Measurements from ENCODE around the gene SLC41A3.
"Not testable (repeated sequence)": the region's sequence is repeated elsewhere in the genome, so short reads cannot be mapped to it uniquely, and the experiment has no call there.

Gene SLC41A3

GRCh38 chr3:125990253-125990970 is 93.5 kb downstream of the SLC41A3 start:
- no CpG with 5 or more reads among the region's 52 CpGs for WGBS (ENCODE audit: extremely low coverage, insufficient coverage, low lambda C conversion rate)
- no peak overlapping the region for H3K23ac ChIP-seq (ENCODE audit: low read length)
- peak overlapping the region; percentile 18 for H2BK120ac ChIP-seq (ENCODE audit: low read depth, low read length)
- no peaks in the 10 kb centered on the region for H3K79me1 ChIP-seq (ENCODE audit: low read length)
- no peak overlapping the region for H4K5ac ChIP-seq (ENCODE audit: low read length)
- H2AK5ac ChIP-seq (ENCODE audit: low read length), result no peak overlapping the region
- no peak overlapping the region for H2BK5ac ChIP-seq (ENCODE audit: low read length)
- H3K18ac ChIP-seq (ENCODE audit: low read length), result peak overlapping the region; percentile 87
- no peaks in the 10 kb centered on the region for H3K79me2 ChIP-seq (ENCODE audit: control insufficient read depth, insufficient read depth, low read length)
- peak overlapping the region; percentile 70 for H3K4ac ChIP-seq (ENCODE audit: low read depth, low read length)
- peak overlapping the region; percentile 72 for H3K9ac ChIP-seq (ENCODE audit: low read length)
- H3K27me3 ChIP-seq (ENCODE audit: insufficient read depth, low read length, poor library complexity), result no peaks in the 10 kb centered on the region
- H2BK15ac ChIP-seq (replicated peaks; ENCODE audit: low read depth), result no peak overlapping the region
- H3K27ac ChIP-seq (ENCODE audit: low read depth, low read length), result peak overlapping the region; percentile 8
- no peaks in the 10 kb centered on the region for H3K4me1 ChIP-seq (ENCODE audit: control insufficient read depth, low read depth, low read length)
- H3K4me2 ChIP-seq (ENCODE audit: low read length), result peak overlapping the region; percentile 40
- H3K36me3 ChIP-seq (ENCODE audit: control insufficient read depth, insufficient read depth, low read length), result no peaks in the 10 kb centered on the region
- peak overlapping the region; percentile 39 for H4K8ac ChIP-seq (ENCODE audit: low read depth, low read length)
- H3K56ac ChIP-seq (ENCODE audit: low read length), result peak overlapping the region; percentile 78
- peak overlapping the region; percentile 62 for H3K4me3 ChIP-seq (ENCODE audit: low read length)
- DNase-seq, result peak; percentile 94

DNA sequence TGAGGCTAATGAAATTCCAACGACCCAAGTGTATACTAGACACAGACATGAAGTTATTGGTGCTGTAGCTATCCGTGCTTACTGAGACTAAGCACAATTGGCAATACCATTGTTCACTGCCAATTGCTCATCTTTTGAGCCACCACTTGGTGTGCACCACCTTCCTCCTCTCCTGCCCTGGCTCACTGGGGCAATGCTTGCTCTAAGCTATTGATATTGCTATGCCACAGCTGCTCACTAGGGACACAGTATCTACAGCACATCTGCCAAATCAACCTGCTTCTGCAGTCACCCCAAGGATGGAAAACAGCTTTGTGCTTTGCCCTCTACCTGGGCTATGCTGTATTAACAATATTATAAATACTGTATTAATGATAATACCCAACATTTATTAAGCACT is 99.0 kb downstream of the SLC41A3 start:
- not testable (repeated sequence) for H2AK5ac ChIP-seq (ENCODE audit: low read length); H3K4me3 ChIP-seq (ENCODE audit: low read length); DNase-seq; H2BK5ac ChIP-seq (ENCODE audit: low read length); H3K23ac ChIP-seq (ENCODE audit: low read length); H3K56ac ChIP-seq (ENCODE audit: low read length); H3K4me1 ChIP-seq (ENCODE audit: control insufficient read depth, low read depth, low read length); H3K79me2 ChIP-seq (ENCODE audit: control insufficient read depth, insufficient read depth, low read length); H3K4ac ChIP-seq (ENCODE audit: low read depth, low read length); H3K18ac ChIP-seq (ENCODE audit: low read length); H2BK15ac ChIP-seq (replicated peaks; ENCODE audit: low read depth); H3K4me2 ChIP-seq (ENCODE audit: low read length); H3K27me3 ChIP-seq (ENCODE audit: insufficient read depth, low read length, poor library complexity); H4K8ac ChIP-seq (ENCODE audit: low read depth, low read length); H2BK120ac ChIP-seq (ENCODE audit: low read depth, low read length); H3K36me3 ChIP-seq (ENCODE audit: control insufficient read depth, insufficient read depth, low read length); H3K9ac ChIP-seq (ENCODE audit: low read length); H4K5ac ChIP-seq (ENCODE audit: low read length); H3K27ac ChIP-seq (ENCODE audit: low read depth, low read length); H3K79me1 ChIP-seq (ENCODE audit: low read length)
- no CpG with 5 or more reads among the region's 2 CpGs for whole genome bisulfite sequencing (ENCODE audit: extremely low coverage, insufficient coverage, low lambda C conversion rate)

GRCh38 chr3:125977104-125977503 is 106.8 kb downstream of the SLC41A3 start:
- not testable (repeated sequence) for H3K18ac ChIP-seq (ENCODE audit: low read length); H2AK5ac ChIP-seq (ENCODE audit: low read length); H3K79me2 ChIP-seq (ENCODE audit: control insufficient read depth, insufficient read depth, low read length); H3K4ac ChIP-seq (ENCODE audit: low read depth, low read length); H2BK120ac ChIP-seq (ENCODE audit: low read depth, low read length); H3K4me1 ChIP-seq (ENCODE audit: control insufficient read depth, low read depth, low read length); H4K5ac ChIP-seq (ENCODE audit: low read length); H3K23ac ChIP-seq (ENCODE audit: low read length); H3K79me1 ChIP-seq (ENCODE audit: low read length); H4K8ac ChIP-seq (ENCODE audit: low read depth, low read length); H3K27me3 ChIP-seq (ENCODE audit: insufficient read depth, low read length, poor library complexity); H3K9ac ChIP-seq (ENCODE audit: low read length); DNase-seq; H3K56ac ChIP-seq (ENCODE audit: low read length); H3K27ac ChIP-seq (ENCODE audit: low read depth, low read length); H2BK15ac ChIP-seq (replicated peaks; ENCODE audit: low read depth); H3K36me3 ChIP-seq (ENCODE audit: control insufficient read depth, insufficient read depth, low read length); H2BK5ac ChIP-seq (ENCODE audit: low read length); H3K4me2 ChIP-seq (ENCODE audit: low read length); H3K4me3 ChIP-seq (ENCODE audit: low read length)
- WGBS (ENCODE audit: extremely low coverage, insufficient coverage, low lambda C conversion rate), result no CpG with 5 or more reads among the region's 7 CpGs

GRCh38 chr3:125976003-125976390 is 107.9 kb downstream of the SLC41A3 start:
- H3K4me3 ChIP-seq (ENCODE audit: low read length); H3K4ac ChIP-seq (ENCODE audit: low read depth, low read length); H3K27me3 ChIP-seq (ENCODE audit: insufficient read depth, low read length, poor library complexity); H2BK120ac ChIP-seq (ENCODE audit: low read depth, low read length); H2BK5ac ChIP-seq (ENCODE audit: low read length); H4K5ac ChIP-seq (ENCODE audit: low read length); H3K4me2 ChIP-seq (ENCODE audit: low read length); H2AK5ac ChIP-seq (ENCODE audit: low read length); H3K36me3 ChIP-seq (ENCODE audit: control insufficient read depth, insufficient read depth, low read length); H3K4me1 ChIP-seq (ENCODE audit: control insufficient read depth, low read depth, low read length); H3K18ac ChIP-seq (ENCODE audit: low read length); H4K8ac ChIP-seq (ENCODE audit: low read depth, low read length); H2BK15ac ChIP-seq (replicated peaks; ENCODE audit: low read depth); H3K9ac ChIP-seq (ENCODE audit: low read length); H3K79me1 ChIP-seq (ENCODE audit: low read length); H3K79me2 ChIP-seq (ENCODE audit: control insufficient read depth, insufficient read depth, low read length); DNase-seq; H3K56ac ChIP-seq (ENCODE audit: low read length); H3K23ac ChIP-seq (ENCODE audit: low read length); H3K27ac ChIP-seq (ENCODE audit: low read depth, low read length): not testable (repeated sequence)
- whole genome bisulfite sequencing (ENCODE audit: extremely low coverage, insufficient coverage, low lambda C conversion rate), result no CpG with 5 or more reads among the region's 3 CpGs

DNA sequence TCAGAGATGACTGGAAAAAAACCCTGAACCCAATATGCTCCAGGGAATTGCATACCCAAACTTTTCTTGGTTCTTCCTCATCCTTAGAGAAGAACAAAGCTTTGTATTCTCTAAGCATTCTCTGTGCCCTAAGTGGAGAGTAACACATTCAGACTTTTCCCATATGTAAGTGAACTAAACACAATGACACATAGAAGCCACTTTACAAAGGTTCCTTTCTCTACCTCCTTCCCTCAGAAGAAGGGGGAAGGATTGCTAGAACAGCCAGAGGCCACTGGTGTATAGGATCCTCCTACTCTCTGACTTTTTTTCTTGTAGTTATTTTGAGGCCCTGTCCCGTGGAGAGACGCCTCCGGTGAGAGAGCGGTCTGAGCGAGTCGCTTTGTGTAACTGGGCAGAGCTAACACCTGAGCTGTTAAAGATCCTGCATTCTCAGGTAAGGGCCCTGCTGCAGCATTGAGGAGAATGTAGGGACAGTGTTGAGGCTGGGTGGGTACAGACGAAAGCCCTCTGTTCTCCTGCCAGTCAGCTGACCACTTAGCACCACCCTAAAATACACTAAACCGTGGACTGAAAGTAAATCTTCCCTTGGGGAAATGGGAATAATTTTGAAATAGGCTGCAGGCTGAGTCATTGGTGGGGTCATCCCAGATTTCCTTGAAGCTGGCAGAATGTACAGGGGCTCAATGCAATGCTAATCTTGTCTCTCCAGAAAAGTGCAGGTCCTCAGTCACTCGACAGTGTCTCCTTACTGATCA is 108.5 kb downstream of the SLC41A3 start:
- not testable (repeated sequence) for H3K36me3 ChIP-seq (ENCODE audit: control insufficient read depth, insufficient read depth, low read length); H3K4me2 ChIP-seq (ENCODE audit: low read length); H3K9ac ChIP-seq (ENCODE audit: low read length); H3K79me2 ChIP-seq (ENCODE audit: control insufficient read depth, insufficient read depth, low read length); H3K27me3 ChIP-seq (ENCODE audit: insufficient read depth, low read length, poor library complexity); H2BK15ac ChIP-seq (replicated peaks; ENCODE audit: low read depth); H2AK5ac ChIP-seq (ENCODE audit: low read length); H3K23ac ChIP-seq (ENCODE audit: low read length); H3K4me1 ChIP-seq (ENCODE audit: control insufficient read depth, low read depth, low read length); H4K8ac ChIP-seq (ENCODE audit: low read depth, low read length); H2BK5ac ChIP-seq (ENCODE audit: low read length); H3K4me3 ChIP-seq (ENCODE audit: low read length); H3K27ac ChIP-seq (ENCODE audit: low read depth, low read length); H3K4ac ChIP-seq (ENCODE audit: low read depth, low read length); H3K79me1 ChIP-seq (ENCODE audit: low read length); H3K56ac ChIP-seq (ENCODE audit: low read length); H3K18ac ChIP-seq (ENCODE audit: low read length); H2BK120ac ChIP-seq (ENCODE audit: low read depth, low read length); DNase-seq; H4K5ac ChIP-seq (ENCODE audit: low read length)
- no CpG with 5 or more reads among the region's 9 CpGs for WGBS (ENCODE audit: extremely low coverage, insufficient coverage, low lambda C conversion rate)

Measured in mesendoderm (in vitro differentiated cells).